HCT116 (cell line): ENCODE results near the gene TAPT1. TPM values are rescaled to one million over a fixed set of nuclear protein-coding genes. Genes with fewer than 3 reads are reported as not detected.

Source experiments
- ATAC-seq: fragments of 200-7000 bp; cut with Tn5 transposase; 2 replicates; pipeline ENCODE4 v1.9.1; 2020; ENCODE audit warnings: mild to moderate bottlenecking, moderate library complexity
- BruUV-seq: library from RNA; stranded (reverse); fragments of 400-500 nt; replicated peaks from 2 replicates; lab custom pipeline; 2021; lab: Mats Ljungman, UMichigan
- CTCF ChIA-PET: fragments of 300-600 bp; sonication (Branson Sonifier 250); formaldehyde crosslinking; loops from one replicate; lab custom pipeline; 2021; ENCODE audit warnings: antibody characterized with exemption; lab: Charles Lee
- POLR2A ChIA-PET: fragments of 300-600, 350-600 bp; sonication (Branson Sonifier 250); formaldehyde crosslinking; loops from one replicate; lab custom pipeline; 2021; ENCODE audit warnings: antibody characterized with exemption; lab: Charles Lee
- RAD21 ChIA-PET, 2 experiments: fragments of 300-600 bp; sonication (Branson Sonifier 250); formaldehyde crosslinking; loops; one replicate each; lab custom pipeline; 2023; ENCODE audit warnings: low total read pairs in 2 of 2; ENCODE audit not compliant: uncharacterized antibody in 2 of 2, unreplicated experiment in 2 of 2, low non-redundant PET in 1 of 2; lab: Charles Lee
- DNase-seq: peaks from one replicate; pipeline ENCODE4 v3.0.0-alpha.2; 2010; ENCODE audit warnings: low read depth, low spot score
- H2AFZ ChIP-seq: fragments of 200-600 bp; shearing (Covaris generic), sonication (generic); 2 replicates; pipeline ENCODE4 v1.6.1; 2017; ENCODE audit warnings: low read depth, mixed run types, mixed read lengths, antibody characterized with exemption, low read length; ENCODE audit not compliant: poor library complexity, severe bottlenecking
- H3K27ac ChIP-seq: 2 replicates; pipeline ENCODE4 v1.5.1; 2012; ENCODE audit warnings: low read depth, low read length
- H3K27me3 ChIP-seq: fragments of 200-600 bp; sonication (generic); 2 replicates; pipeline ENCODE4 v1.6.1; 2016; ENCODE audit warnings: mixed run types, low read length, mixed read lengths; ENCODE audit not compliant: insufficient read depth
- H3K36me3 ChIP-seq, 2 experiments: fragments of 200-500 bp in 1 of 2; fragments of 200-600 bp in 1 of 2; sonication (Bioruptor generic) in 1 of 2; sonication (generic) in 1 of 2; 2 replicates each; pipeline versions ENCODE4 v1.5.1 to v1.6.1; 2014 to 2016; ENCODE audit warnings: low read length in 2 of 2, inconsistent platforms in 1 of 2, mixed read lengths in 1 of 2, mixed run types in 1 of 2; ENCODE audit not compliant: insufficient read depth in 2 of 2, control insufficient read depth in 1 of 2
- H3K4me1 ChIP-seq, 2 experiments: fragments of 200-600 bp in 1 of 2; sonication (generic) in 1 of 2; 2 replicates each; pipeline versions ENCODE4 v1.5.1 to v1.6.1; 2012 to 2017; ENCODE audit warnings: low read length in 2 of 2, inconsistent platforms in 1 of 2, mild to moderate bottlenecking in 1 of 2, mixed read lengths in 1 of 2, mixed run types in 1 of 2, moderate library complexity in 1 of 2; ENCODE audit not compliant: insufficient read depth in 2 of 2, control insufficient read depth in 1 of 2
- H3K4me2 ChIP-seq: fragments of 200-600 bp; sonication (generic); 2 replicates; pipeline ENCODE4 v1.6.1; 2017; ENCODE audit warnings: mixed run types, low read length, mixed read lengths
- H3K4me3 ChIP-seq, 2 experiments: fragments of 200-600 bp in 1 of 2; sonication (generic) in 1 of 2; replicated peaks in 1 of 2; 2 replicates each; pipeline ENCODE4 v1.5.1; 2011 to 2016; ENCODE audit warnings: low read length in 2 of 2, control low read depth in 1 of 2, low read depth in 1 of 2, mild to moderate bottlenecking in 1 of 2, mixed read lengths in 1 of 2, mixed run types in 1 of 2
- H3K79me2 ChIP-seq: fragments of 200-600 bp; sonication (generic); 2 replicates; pipeline ENCODE4 v1.6.1; 2017; ENCODE audit warnings: mild to moderate bottlenecking, mixed run types, low read length, moderate library complexity, mixed read lengths; ENCODE audit not compliant: insufficient read depth
- H3K9ac ChIP-seq: fragments of 200-600 bp; sonication (generic); 2 replicates; pipeline ENCODE4 v1.6.1; 2016; ENCODE audit warnings: low read length, mixed read lengths
- H3K9me2 ChIP-seq: fragments of 200-600 bp; sonication (generic), shearing (Covaris generic); 2 replicates; pipeline ENCODE4 v1.6.1; 2017; ENCODE audit warnings: mixed run types, mild to moderate bottlenecking, moderate library complexity; ENCODE audit not compliant: insufficient read depth
- H3K9me3 ChIP-seq, 2 experiments: fragments of 200-500 bp in 1 of 2; fragments of 200-600 bp in 1 of 2; sonication (Bioruptor generic) in 1 of 2; sonication (generic) in 1 of 2; 2 replicates each; pipeline ENCODE4 v1.6.1; 2014 to 2017; ENCODE audit warnings: low read length in 2 of 2, mixed read lengths in 2 of 2, inconsistent platforms in 1 of 2, low read depth in 1 of 2, mild to moderate bottlenecking in 1 of 2, mixed run types in 1 of 2, moderate library complexity in 1 of 2; ENCODE audit not compliant: control insufficient read depth in 1 of 2, insufficient read depth in 1 of 2
- H4K20me1 ChIP-seq: fragments of 200-600 bp; sonication (generic), shearing (Covaris generic); 2 replicates; pipeline ENCODE4 v1.6.1; 2017; ENCODE audit warnings: mixed run types, mild to moderate bottlenecking, moderate library complexity; ENCODE audit not compliant: insufficient read depth
- CBX3 ChIP-seq: IDR thresholded peaks from 2 replicates; pipeline ENCODE4 v1.6.1; 2012; ENCODE audit warnings: low read depth
- CEBPB ChIP-seq: IDR thresholded peaks from 2 replicates; pipeline ENCODE4 v1.6.1; 2012; ENCODE audit warnings: low read depth
- CTCF ChIP-seq, 3 experiments: fragments of 200-600 bp in 1 of 3; sonication (generic) in 1 of 3; IDR thresholded peaks in 2 of 3; conservative IDR thresholded peaks in 1 of 3; 2 replicates each; pipeline ENCODE4 v1.5.1; 2012 to 2017; ENCODE audit warnings: low read depth in 2 of 3, low read length in 2 of 3, antibody characterized with exemption in 1 of 3, borderline replicate concordance in 1 of 3, control low read depth in 1 of 3, mild to moderate bottlenecking in 1 of 3, mixed read lengths in 1 of 3, mixed run types in 1 of 3, moderate library complexity in 1 of 3; ENCODE audit not compliant: insufficient read depth in 1 of 3
- EGR1 ChIP-seq: IDR thresholded peaks from 2 replicates; pipeline ENCODE4 v1.6.1; 2012; ENCODE audit warnings: low read depth
- EZH2phosphoT487 ChIP-seq: fragments of 200-600 bp; IDR thresholded peaks from 2 replicates; pipeline ENCODE4 v1.6.1; 2018; ENCODE audit warnings: antibody characterized with exemption, borderline replicate concordance
- JUND ChIP-seq: IDR thresholded peaks from 2 replicates; pipeline ENCODE4 v1.6.1; 2012
- POLR2A ChIP-seq: IDR thresholded peaks from 2 replicates; pipeline ENCODE4 v1.7.0; 2011; ENCODE audit warnings: borderline replicate concordance; ENCODE audit not compliant: insufficient read depth, insufficient read length; ENCODE audit errors: extremely low read depth
- RAD21 ChIP-seq: IDR thresholded peaks from 2 replicates; pipeline ENCODE4 v1.6.1; 2012; ENCODE audit warnings: low read depth, mild to moderate bottlenecking
- SP1 ChIP-seq: IDR thresholded peaks from 2 replicates; pipeline ENCODE4 v1.6.1; 2012; ENCODE audit warnings: low read depth
- SRF ChIP-seq: IDR thresholded peaks from 2 replicates; pipeline ENCODE4 v1.6.1; 2012; ENCODE audit warnings: low read depth
- YY1 ChIP-seq: IDR thresholded peaks from 2 replicates; pipeline ENCODE4 v1.6.1; 2011; ENCODE audit warnings: low read length, low read depth, moderate library complexity, mild to moderate bottlenecking; ENCODE audit not compliant: insufficient replicate concordance; ENCODE audit errors: extremely low read depth
- ZBTB33 ChIP-seq: IDR thresholded peaks from 2 replicates; pipeline ENCODE4 v1.6.1; 2011; ENCODE audit warnings: mild to moderate bottlenecking, low read length, moderate library complexity; ENCODE audit not compliant: insufficient replicate concordance; ENCODE audit errors: extremely low read depth
- intact Hi-C: fragments of 100-400 bp; cut with micrococcal nuclease; formaldehyde crosslinking; loops from 2 replicates; pipeline ENCODE4 v1.10.0; 2022
- total RNA-seq: library from RNA; stranded (reverse); gene quantifications from one replicate; pipeline ENCODE4 v1.2.1, GENCODE V29; 2021; ENCODE audit not compliant: unreplicated experiment
- TF ChIP-seq, protein P1 (sequence below): IDR thresholded peaks from 2 replicates; pipeline ENCODE4 v1.6.1; 2012

TAPT1 gene
- total RNA-seq, 1 experiment from 2014 or later, result 11.7 TPM

- TF ChIP-seq RAD21 (no peak), JUND (no peak), ZBTB33 (no peak), EZH2phosphoT487 (no peak), CTCF (IDR thresholded peaks at IDR 0.05 in 2 of 3, conservative IDR thresholded peaks at IDR 0.05 in 1 of 3; ENCODE audit: borderline replicate concordance in 1 of 3, insufficient read depth in 1 of 3, low read depth in 2 of 3, low read length in 2 of 3) (no peak), POLR2A (no peak)
Observed at GRCh38 chr4:16233569-16234177, 7.4 kb upstream of the TAPT1 start (continued).

DNA sequence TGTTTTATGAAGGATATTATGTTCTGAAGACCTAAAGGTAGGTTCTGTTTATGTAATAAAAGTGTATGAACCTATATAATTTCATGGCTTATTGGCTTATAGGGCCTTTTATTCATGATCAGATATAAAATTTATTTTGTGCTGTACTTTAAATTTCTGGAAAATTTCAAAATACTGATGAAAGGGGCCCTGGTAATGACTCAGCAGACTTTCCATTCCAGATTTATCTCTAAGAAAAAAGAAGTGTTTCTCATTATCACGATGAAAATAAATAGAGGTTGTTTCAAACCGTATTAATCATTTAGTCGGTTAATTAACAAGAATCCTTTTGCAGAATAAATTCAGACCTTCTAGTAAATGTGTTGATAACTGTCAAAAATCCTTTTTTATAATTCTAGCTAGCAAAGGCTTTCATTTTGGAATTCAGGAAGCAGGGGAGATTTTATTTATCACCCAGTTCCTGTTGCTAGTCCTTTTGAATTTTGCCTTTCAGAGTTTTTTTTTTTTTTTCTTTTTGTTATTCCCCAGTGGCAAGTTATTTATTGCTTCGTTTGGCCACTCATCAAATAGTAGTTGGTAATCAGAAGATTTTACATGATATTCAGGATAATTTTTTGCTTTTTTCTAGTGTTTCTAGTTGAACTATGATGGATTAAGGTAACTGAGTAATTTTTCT, 5.4 kb upstream of the TAPT1 start:
- no peaks in the 10 kb centered on the region for H3K9me2 ChIP-seq
- H3K36me3 ChIP-seq, result no peaks in the 10 kb centered on the region
- H3K9me3 ChIP-seq, result no peaks in the 10 kb centered on the region
- no peaks in the 10 kb centered on the region for H4K20me1 ChIP-seq
- H3K4me3 ChIP-seq, result no peak overlapping the region
- ChIA-PET POLR2A (no interaction called here), RAD21 (no interaction called here), CTCF (no interaction called here)
- intact Hi-C loops, result no loop called here
- TF ChIP-seq EZH2phosphoT487, result no peak
- no peak for TF ChIP-seq SP1
- TF ChIP-seq ZBTB33, result no peak
- no peak for TF ChIP-seq SRF
- TF ChIP-seq, protein P1, sequence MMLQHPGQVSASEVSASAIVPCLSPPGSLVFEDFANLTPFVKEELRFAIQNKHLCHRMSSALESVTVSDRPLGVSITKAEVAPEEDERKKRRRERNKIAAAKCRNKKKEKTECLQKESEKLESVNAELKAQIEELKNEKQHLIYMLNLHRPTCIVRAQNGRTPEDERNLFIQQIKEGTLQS, result no peak
- TF ChIP-seq CBX3, result no peak
- TF ChIP-seq EGR1, result no peak
- no peak for TF ChIP-seq YY1
- TF ChIP-seq CEBPB, result no peak
- no peak for TF ChIP-seq RAD21
- H3K27ac ChIP-seq, result no peak overlapping the region
- ATAC-seq (no peak), DNase-seq (no peak)
- H3K4me2 ChIP-seq, result no peak overlapping the region
- peaks cover 0 to 9% of the 10 kb centered on the region in 2 experiments; a peak in 2 of 4 replicates for H3K4me1 ChIP-seq
- BruUV-seq, result no TSS peak
- no peaks in the 10 kb centered on the region for H3K79me2 ChIP-seq
- no peak overlapping the region for H2AFZ ChIP-seq
- H3K9ac ChIP-seq, result no peak overlapping the region
- H3K27me3 ChIP-seq, result peaks cover 11% of the 10 kb centered on the region; the same call in 1 of the 2 replicates
